PC-3 (cell line): ENCODE measurements around the gene MSL3. TPM values are rescaled to one million over a fixed set of nuclear protein-coding genes. Genes with fewer than 3 reads are reported as not detected.
A peak's percentile ranks its signal among the peaks of the same experiment; 100 is the strongest.

Experiments used
- ATAC-seq: fragments of 200-7000 bp; cut with Tn5 transposase; 2 replicates; pipeline ENCODE4 v1.9.1; 2020; ENCODE audit warnings: mild to moderate bottlenecking, moderate library complexity
- BruUV-seq: library from RNA; stranded (reverse); fragments of 400-500 nt; replicated peaks from 2 replicates; lab custom pipeline; 2021; lab: Mats Ljungman, UMichigan
- CTCF ChIA-PET: fragments of 300-600 bp; sonication (Branson Sonifier 250); formaldehyde crosslinking; loops from one replicate; lab custom pipeline; 2022; ENCODE audit warnings: antibody characterized with exemption; lab: Charles Lee
- POLR2A ChIA-PET: fragments of 300-600 bp; sonication (Branson Sonifier 250); formaldehyde crosslinking; loops from one replicate; lab custom pipeline; 2022; ENCODE audit warnings: antibody characterized with exemption; ENCODE audit not compliant: unreplicated experiment; lab: Charles Lee
- DNase-seq: peaks from one replicate; pipeline ENCODE4 v3.0.0-alpha.2; 2015
- H2AFZ ChIP-seq: fragments of 300-600 bp; sonication (generic); 2 replicates; pipeline ENCODE4 v1.6.0; 2016; ENCODE audit warnings: antibody characterized with exemption, low read length
- H3F3A ChIP-seq: fragments of 300-600 bp; sonication (generic); one replicate; pipeline ENCODE4 v1.6.0; 2017; ENCODE audit warnings: antibody characterized with exemption, low read length, control low read depth, mild to moderate bottlenecking; ENCODE audit not compliant: unreplicated experiment
- H3K27ac ChIP-seq: fragments of 300-600 bp; sonication (generic); 2 replicates; pipeline ENCODE4 v1.5.1; 2016; ENCODE audit warnings: mild to moderate bottlenecking, low read length
- H3K27me3 ChIP-seq: fragments of 300-600 bp; sonication (generic); 2 replicates; pipeline ENCODE4 v1.6.1; 2016; ENCODE audit warnings: low read length, mixed read lengths
- H3K36me3 ChIP-seq: fragments of 300-600 bp; sonication (generic); 2 replicates; pipeline ENCODE4 v1.6.1; 2016; ENCODE audit warnings: low read depth, mixed run types, low read length, mixed read lengths
- H3K4me1 ChIP-seq: fragments of 300-600 bp; sonication (generic); 2 replicates; pipeline ENCODE4 v1.5.1; 2016; ENCODE audit warnings: low read length; ENCODE audit not compliant: insufficient read depth
- H3K4me2 ChIP-seq: fragments of 300-600 bp; sonication (generic); 2 replicates; pipeline ENCODE4 v1.6.0; 2016; ENCODE audit warnings: low read length
- H3K4me3 ChIP-seq: fragments of 300-600 bp; sonication (generic); 2 replicates; pipeline ENCODE4 v1.5.1; 2016; ENCODE audit warnings: mild to moderate bottlenecking, low read length, mixed read lengths
- H3K79me2 ChIP-seq: fragments of 300-600 bp; sonication (generic); 2 replicates; pipeline ENCODE4 v1.6.1; 2017; ENCODE audit warnings: low read length, mixed read lengths
- H3K9ac ChIP-seq: fragments of 300-600 bp; sonication (generic); 2 replicates; pipeline ENCODE4 v1.6.0; 2016; ENCODE audit warnings: mild to moderate bottlenecking, low read length
- H3K9me2 ChIP-seq: fragments of 300-600 bp; sonication (generic); replicated peaks from 2 replicates; pipeline ENCODE4 v1.6.1; 2016; ENCODE audit warnings: mixed run types, low read length, mixed read lengths
- H3K9me3 ChIP-seq: fragments of 300-600 bp; sonication (generic); 2 replicates; pipeline ENCODE4 v1.6.1; 2016; ENCODE audit warnings: low read length, mixed read lengths
- H4K20me1 ChIP-seq: fragments of 300-600 bp; sonication (generic); 2 replicates; pipeline ENCODE4 v1.6.1; 2016; ENCODE audit warnings: low read length, mixed read lengths
- EZH2 ChIP-seq: fragments of 300-600 bp; sonication (generic); IDR thresholded peaks from one replicate; pipeline ENCODE4 v1.6.1; 2017; ENCODE audit warnings: antibody characterized with exemption, mild to moderate bottlenecking, low read length; ENCODE audit not compliant: unreplicated experiment
- EZH2phosphoT487 ChIP-seq: fragments of 300-600 bp; sonication (generic); IDR thresholded peaks from 2 replicates; pipeline ENCODE4 v1.6.1; 2018; ENCODE audit warnings: mild to moderate bottlenecking, antibody characterized with exemption, low read length, borderline replicate concordance
- intact Hi-C: fragments of 100-400 bp; cut with micrococcal nuclease; formaldehyde crosslinking; loops from 2 replicates; pipeline ENCODE4 v1.9.0; 2023
- total RNA-seq: library from RNA; depleted of rRNA; stranded (reverse); fragments of >200 nt; gene quantifications from 2 replicates; pipeline ENCODE4 v1.2.3, GENCODE V29; 2014
- TF ChIP-seq, protein P1 (sequence below): fragments of 300-600 bp; sonication (generic); conservative IDR thresholded peaks from 2 replicates; pipeline ENCODE4 v1.5.1; 2017; ENCODE audit warnings: antibody characterized with exemption, low read depth, mild to moderate bottlenecking, low read length

The MSL3 gene
- total RNA-seq, 1 experiment from 2014 or later, result 30.3 TPM

DNA sequence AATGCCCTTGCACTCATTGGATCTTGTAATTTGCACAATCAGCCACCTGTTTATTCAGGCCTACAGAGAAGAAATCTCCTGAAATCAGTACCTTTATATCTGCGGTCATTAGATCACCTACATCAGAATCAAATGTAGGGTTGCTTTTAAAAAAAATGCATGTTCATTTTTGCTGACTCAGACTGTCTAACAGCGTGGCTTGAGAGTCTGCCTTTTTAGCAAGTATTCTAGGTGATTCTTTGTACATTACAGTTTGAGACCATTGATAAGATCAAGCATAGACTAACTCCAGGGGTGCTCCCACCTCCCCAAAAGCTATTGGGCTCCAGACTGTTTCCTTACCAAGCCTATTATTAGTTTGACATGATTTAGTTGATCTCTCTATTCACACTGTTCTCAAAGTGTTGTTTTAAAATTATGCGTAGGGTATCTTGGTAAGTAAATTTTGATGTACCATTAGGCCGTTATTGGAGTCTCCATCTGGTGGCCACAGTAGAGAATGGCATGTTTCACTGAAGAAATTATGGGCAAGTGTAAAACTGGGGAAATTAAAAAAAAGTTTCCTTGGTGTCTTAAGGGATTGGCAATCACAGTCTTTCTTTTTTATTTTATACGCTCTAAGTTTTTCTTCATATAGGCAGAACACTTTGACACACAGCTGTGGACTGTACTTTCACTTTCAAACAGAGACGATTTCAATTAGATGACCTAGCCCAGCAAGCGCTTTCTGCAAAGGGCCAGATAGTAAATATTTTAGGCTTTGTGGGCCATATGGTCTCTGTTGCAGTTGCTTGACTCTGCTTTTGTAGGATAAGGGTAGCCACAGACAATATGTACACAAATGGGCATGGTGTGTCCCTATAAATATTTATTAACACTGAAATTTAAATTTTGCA lies 33.7 kb upstream of the MSL3 start:
- CTCF ChIA-PET, result no interaction called here
- no peaks in the 10 kb centered on the region for H3K36me3 ChIP-seq
- BruUV-seq, result no TSS peak
- ATAC-seq (peak; percentile 42), DNase-seq (peak; percentile 44)
- no peak overlapping the region for H3K4me3 ChIP-seq
- H3K9me3 ChIP-seq, result no peaks in the 10 kb centered on the region
- no peak overlapping the region for H2AFZ ChIP-seq
- no peaks in the 10 kb centered on the region for H3K9me2 ChIP-seq
- H3K4me2 ChIP-seq, result no peak overlapping the region
- intact Hi-C loops, result loop anchor here (1.0 to 2.0 kb wide), 2 partner anchors 46 to 191 kb away; no protein-coding TSS in a partner anchor
- TF ChIP-seq, protein P1, sequence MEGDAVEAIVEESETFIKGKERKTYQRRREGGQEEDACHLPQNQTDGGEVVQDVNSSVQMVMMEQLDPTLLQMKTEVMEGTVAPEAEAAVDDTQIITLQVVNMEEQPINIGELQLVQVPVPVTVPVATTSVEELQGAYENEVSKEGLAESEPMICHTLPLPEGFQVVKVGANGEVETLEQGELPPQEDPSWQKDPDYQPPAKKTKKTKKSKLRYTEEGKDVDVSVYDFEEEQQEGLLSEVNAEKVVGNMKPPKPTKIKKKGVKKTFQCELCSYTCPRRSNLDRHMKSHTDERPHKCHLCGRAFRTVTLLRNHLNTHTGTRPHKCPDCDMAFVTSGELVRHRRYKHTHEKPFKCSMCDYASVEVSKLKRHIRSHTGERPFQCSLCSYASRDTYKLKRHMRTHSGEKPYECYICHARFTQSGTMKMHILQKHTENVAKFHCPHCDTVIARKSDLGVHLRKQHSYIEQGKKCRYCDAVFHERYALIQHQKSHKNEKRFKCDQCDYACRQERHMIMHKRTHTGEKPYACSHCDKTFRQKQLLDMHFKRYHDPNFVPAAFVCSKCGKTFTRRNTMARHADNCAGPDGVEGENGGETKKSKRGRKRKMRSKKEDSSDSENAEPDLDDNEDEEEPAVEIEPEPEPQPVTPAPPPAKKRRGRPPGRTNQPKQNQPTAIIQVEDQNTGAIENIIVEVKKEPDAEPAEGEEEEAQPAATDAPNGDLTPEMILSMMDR, result peak; percentile 73
- no peak for TF ChIP-seq EZH2
- H3K27ac ChIP-seq, result no peak overlapping the region
- no peaks in the 10 kb centered on the region for H3K79me2 ChIP-seq
- no peaks in the 10 kb centered on the region for H4K20me1 ChIP-seq
- no peaks in the 10 kb centered on the region for H3F3A ChIP-seq
- H3K27me3 ChIP-seq, result no peaks in the 10 kb centered on the region
- POLR2A ChIA-PET, result no interaction called here
- no peaks in the 10 kb centered on the region for H3K4me1 ChIP-seq
- no peak overlapping the region for H3K9ac ChIP-seq

DNA sequence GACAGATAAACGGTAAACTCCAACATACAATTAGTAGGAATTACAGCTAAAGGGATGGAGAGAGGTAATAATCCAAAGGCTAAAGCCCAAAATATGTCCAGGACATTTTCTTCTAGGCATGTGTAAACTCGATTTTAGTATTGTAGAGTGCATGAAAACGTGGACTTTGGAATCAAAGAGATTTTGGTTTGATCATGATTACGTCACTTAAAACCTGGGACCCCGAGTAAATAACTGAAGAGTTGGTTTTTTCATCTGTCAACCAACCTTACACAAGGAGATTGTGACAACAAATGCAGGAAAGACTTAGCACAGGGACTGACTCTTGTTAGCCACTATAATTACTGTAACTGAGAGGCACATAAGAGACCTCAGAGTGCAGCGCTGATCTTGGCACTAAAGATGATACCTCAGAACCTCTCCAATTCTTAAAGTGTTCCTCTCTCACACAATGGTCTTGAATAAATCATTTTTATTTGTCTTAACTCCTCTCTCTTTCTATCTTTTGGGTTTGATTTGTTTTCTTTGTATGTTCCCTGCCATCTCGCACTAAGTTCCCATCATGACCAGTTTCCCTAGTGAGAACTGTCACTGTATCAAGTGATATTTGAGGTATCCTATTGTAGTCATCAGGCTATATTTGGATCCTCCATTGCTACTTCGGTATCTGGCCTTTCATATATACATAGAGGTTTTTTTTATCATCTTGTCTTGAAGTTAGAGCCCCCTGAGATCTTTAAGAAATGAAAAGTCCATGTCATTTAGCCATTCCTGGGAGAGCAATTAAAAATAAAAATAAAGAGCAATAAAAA lies 32.2 kb upstream of the MSL3 start:
- Histone ChIP-seq H3F3A (no peaks in the 10 kb centered on the region), H4K20me1 (no peaks in the 10 kb centered on the region), H3K4me1 (no peaks in the 10 kb centered on the region), H3K9ac (no peak overlapping the region), H3K9me3 (no peaks in the 10 kb centered on the region), H3K4me3 (no peak overlapping the region), H3K9me2 (no peaks in the 10 kb centered on the region), H3K27ac (no peak overlapping the region), H3K27me3 (no peaks in the 10 kb centered on the region), H3K36me3 (no peaks in the 10 kb centered on the region), H3K4me2 (no peak overlapping the region), H3K79me2 (no peaks in the 10 kb centered on the region), H2AFZ (no peak overlapping the region)
- ATAC-seq (no peak), DNase-seq (no peak)
- ChIA-PET CTCF (no interaction called here), POLR2A (no interaction called here)
- no TSS peak for BruUV-seq
- intact Hi-C loops, result loop anchor here (2.0 kb wide), 1 partner anchor 45 kb away; no protein-coding TSS in a partner anchor
- no peak for TF ChIP-seq EZH2
- TF ChIP-seq, protein P1, result no peak
- TF ChIP-seq EZH2phosphoT487, result no peak
